WTC11 (cell line): ENCODE data around the gene IPO13. TPM values are rescaled to one million over a fixed set of nuclear protein-coding genes. Genes with fewer than 3 reads are reported as not detected.

ENCODE experiments used
- ATAC-seq: fragments of 200-7000 bp; cut with Tn5 transposase; 2 replicates; pipeline ENCODE4 v1.10.0; 2021; ENCODE audit warnings: mild to moderate bottlenecking, moderate library complexity
- CTCF ChIA-PET: fragments of 300-600 bp; sonication (Branson Sonifier 250); formaldehyde crosslinking; loops from one replicate; lab custom pipeline; 2021; ENCODE audit warnings: antibody characterized with exemption; lab: Charles Lee
- POLR2A ChIA-PET: fragments of 350-600 bp; sonication (Branson Sonifier 250); formaldehyde crosslinking; loops from one replicate; lab custom pipeline; 2021; ENCODE audit warnings: antibody characterized with exemption; lab: Charles Lee
- DNase-seq: peaks from one replicate; pipeline ENCODE4 v3.0.0; 2021; ENCODE audit warnings: low spot score
- H3K27ac Mint-ChIP-seq: 2 replicates; pipeline ENCODE4 v1.8.0; 2021; ENCODE audit warnings: mixed read lengths
- H3K27me3 Mint-ChIP-seq: 2 replicates; pipeline ENCODE4 v1.8.0; 2021; ENCODE audit warnings: low read depth, mild to moderate bottlenecking, moderate library complexity, mixed read lengths
- H3K36me3 Mint-ChIP-seq: 2 replicates; pipeline ENCODE4 v1.8.0; 2021; ENCODE audit warnings: mixed read lengths
- H3K4me1 Mint-ChIP-seq: 2 replicates; pipeline ENCODE4 v1.8.0; 2022; ENCODE audit warnings: mixed read lengths
- H3K4me3 Mint-ChIP-seq: 2 replicates; pipeline ENCODE4 v1.8.0; 2021; ENCODE audit warnings: mild to moderate bottlenecking, moderate library complexity, mixed read lengths
- H3K9me3 Mint-ChIP-seq: 2 replicates; pipeline ENCODE4 v1.8.0; 2021; ENCODE audit warnings: mixed read lengths
- CBFB ChIP-seq: sonication (generic); formaldehyde crosslinking; IDR thresholded peaks from 2 replicates; pipeline ENCODE4 v1.8.1; 2022; ENCODE audit warnings: mild to moderate bottlenecking, low read depth, missing genetic modification reagents
- CTCF ChIP-seq: fragments of 200-600 bp; IDR thresholded peaks from 2 replicates; pipeline ENCODE4 v1.8.0; 2022; ENCODE audit warnings: antibody characterized with exemption
- ERG ChIP-seq: fragments of 250-450 bp; sonication (Bioruptor Pico); IDR thresholded peaks from 2 replicates; pipeline ENCODE4 v1.8.0; 2021; ENCODE audit warnings: mild to moderate bottlenecking
- ESRRA ChIP-seq: sonication (generic); formaldehyde crosslinking; IDR thresholded peaks from 2 replicates; pipeline ENCODE4 v1.8.1; 2022; ENCODE audit warnings: mild to moderate bottlenecking, missing genetic modification reagents, borderline replicate concordance
- FOXK1 ChIP-seq: sonication (generic); formaldehyde crosslinking; IDR thresholded peaks from 2 replicates; pipeline ENCODE4 v1.8.0; 2022; ENCODE audit warnings: mild to moderate bottlenecking, moderate library complexity, missing genetic modification reagents
- HMGA2 ChIP-seq: fragments of 250-450 bp; sonication (Bioruptor Pico); IDR thresholded peaks from 2 replicates; pipeline ENCODE4 v1.4.0; 2021; ENCODE audit warnings: mild to moderate bottlenecking, moderate library complexity
- HMGXB4 ChIP-seq: sonication (generic); formaldehyde crosslinking; IDR thresholded peaks from 2 replicates; pipeline ENCODE4 v1.8.1; 2023; ENCODE audit warnings: mild to moderate bottlenecking, moderate library complexity, missing genetic modification reagents
- IRF2 ChIP-seq: sonication (generic); formaldehyde crosslinking; IDR thresholded peaks from 2 replicates; pipeline ENCODE4 v1.8.0; 2022; ENCODE audit warnings: low read depth, missing genetic modification reagents, borderline replicate concordance
- NR2C2 ChIP-seq: sonication (generic); formaldehyde crosslinking; IDR thresholded peaks from 2 replicates; pipeline ENCODE4 v1.8.0; 2022; ENCODE audit warnings: mild to moderate bottlenecking, missing genetic modification reagents
- PRRX2 ChIP-seq: fragments of 250-450 bp; sonication (Bioruptor Pico); IDR thresholded peaks from 2 replicates; pipeline ENCODE4 v1.8.0; 2021; ENCODE audit warnings: mild to moderate bottlenecking
- SMAD4 ChIP-seq: sonication (generic); formaldehyde crosslinking; IDR thresholded peaks from 2 replicates; pipeline ENCODE4 v1.8.0; 2022; ENCODE audit warnings: mild to moderate bottlenecking, missing genetic modification reagents
- USF2 ChIP-seq: sonication (generic); formaldehyde crosslinking; IDR thresholded peaks from 2 replicates; pipeline ENCODE4 v1.8.1; 2023; ENCODE audit warnings: mild to moderate bottlenecking, missing genetic modification reagents, moderate library complexity
- ZNF416 ChIP-seq: fragments of 250-450 bp; sonication (Bioruptor Pico); IDR thresholded peaks from 2 replicates; pipeline ENCODE4 v1.9.0; 2021; ENCODE audit warnings: mild to moderate bottlenecking, inconsistent platforms
- ZNF423 ChIP-seq: fragments of 250-450 bp; sonication (Bioruptor Pico); IDR thresholded peaks from 2 replicates; pipeline ENCODE4 v2.1.2; 2022; ENCODE audit warnings: mild to moderate bottlenecking, moderate library complexity
- ZNF425 ChIP-seq: fragments of 250-450 bp; sonication (Bioruptor Pico); conservative IDR thresholded peaks from 2 replicates; pipeline ENCODE4 v1.9.0; 2021; ENCODE audit warnings: mild to moderate bottlenecking
- ZNF512 ChIP-seq: sonication (generic); formaldehyde crosslinking; IDR thresholded peaks from 2 replicates; pipeline ENCODE4 v1.8.1; 2022; ENCODE audit warnings: missing genetic modification reagents, borderline replicate concordance
- ZSCAN18 ChIP-seq: fragments of 250-450 bp; sonication (Bioruptor Pico); IDR thresholded peaks from 2 replicates; pipeline ENCODE4 v2.1.2; 2022; ENCODE audit warnings: mild to moderate bottlenecking, moderate library complexity
- total RNA-seq: library from RNA; stranded (reverse); gene quantifications from 3 replicates; pipeline ENCODE4 v1.2.3, GENCODE V29; 2021

Gene IPO13
- total RNA-seq, 1 experiment from 2014 or later: 24.2 TPM

- TF ChIP-seq ZNF512 (CRISPR knock-in tag): no peak
- no peak for TF ChIP-seq PRRX2 (CRISPR knock-in tag)
- TF ChIP-seq ZNF416 (CRISPR knock-in tag): no peak
- TF ChIP-seq, all 79 proteins: peak for 0
These were observed 50.7 kb downstream of the IPO13 start (continued) for GRCh38 chr1:43997295-43997999.

- no peak for DNase-seq
- Mint-ChIP-seq H3K4me1 (peaks cover 13% of the 10 kb centered on the region), H3K27ac (no peak overlapping the region), H3K9me3 (no peaks in the 10 kb centered on the region), H3K4me3 (no peak overlapping the region), H3K36me3 (peaks cover 9% of the 10 kb centered on the region), H3K27me3 (peaks cover 8% of the 10 kb centered on the region)
- ChIA-PET POLR2A (no interaction called here), CTCF (interaction anchor here (2.1 to 3.8 kb wide), 2 partner anchors 38 to 51 kb away, joined by 6 to 16 read pairs; no protein-coding TSS in a partner anchor)
- no peak for ATAC-seq
- TF ChIP-seq ZNF423 (CRISPR knock-in tag) (no peak), ERG (CRISPR knock-in tag) (no peak), CBFB (CRISPR knock-in tag) (no peak), NR2C2 (no peak), FOXK1 (no peak), ZSCAN18 (CRISPR knock-in tag) (no peak), USF2 (no peak), SMAD4 (CRISPR knock-in tag) (no peak)
These were observed 51.2 kb downstream of the IPO13 start for GRCh38 chr1:43998000-43998378.

- no peaks in the 10 kb centered on the region for H3K9me3 Mint-ChIP-seq
- no peaks in the 10 kb centered on the region; the same call in 1 of the 2 replicates for H3K27me3 Mint-ChIP-seq
- ATAC-seq (no peak), DNase-seq (no peak)
- no peak overlapping the region for H3K4me3 Mint-ChIP-seq
- ChIA-PET CTCF (interaction anchor here (1.1 to 3.8 kb wide), 3 partner anchors 8 to 49 kb away, joined by 3 to 16 read pairs (median 6); partner anchors contain the start of gene CCDC24), POLR2A (interaction anchor here (1.4 kb wide), 1 partner anchor 32 kb away, joined by 4 read pairs; the partner anchor contains the start of gene SLC6A9)
- peaks cover 8% of the 10 kb centered on the region for H3K4me1 Mint-ChIP-seq
- peaks cover 9% of the 10 kb centered on the region for H3K36me3 Mint-ChIP-seq
- TF ChIP-seq ZNF425: no peak
- TF ChIP-seq HMGXB4: no peak
- TF ChIP-seq CTCF: no peak
- TF ChIP-seq HMGA2 (CRISPR knock-in tag): no peak
- no peak for TF ChIP-seq ESRRA (CRISPR knock-in tag)
- TF ChIP-seq IRF2: no peak
- no peak overlapping the region for H3K27ac Mint-ChIP-seq
These were observed 52.7 kb downstream of the IPO13 start for GRCh38 chr1:43999455-43999854.
